GM19452 (cell line): ENCODE data around the gene CDC42EP1.
"Not testable (repeated sequence)": the region's sequence is repeated elsewhere in the genome, so short reads cannot be mapped to it uniquely, and the experiment has no call there.

Experiments used
- ATAC-seq: cut with Tn5 transposase; IDR thresholded peaks from one replicate; pipeline ENCODE4 v1.9.1; 2021; ENCODE audit not compliant: unreplicated experiment

CDC42EP1 gene

DNA sequence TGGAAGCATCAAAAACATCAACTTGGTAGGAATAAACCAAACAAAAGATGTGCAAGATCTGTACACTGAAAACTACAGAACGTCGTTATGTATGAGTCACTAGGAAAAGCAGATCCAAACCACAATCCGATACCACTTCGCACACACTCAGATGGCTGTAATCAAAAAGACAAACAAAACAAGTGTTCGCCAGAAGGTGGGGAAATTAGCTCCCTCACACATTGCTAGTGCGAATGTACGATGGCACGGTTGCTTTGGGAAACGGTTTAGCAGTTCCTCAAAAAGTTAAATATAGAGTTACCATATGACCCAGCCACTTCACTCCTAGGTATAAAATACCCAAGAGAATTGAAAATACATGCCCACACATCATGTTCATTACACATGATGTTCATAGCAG lies 26.3 kb upstream of the CDC42EP1 start:
- no peak for ATAC-seq

GRCh38 chr22:37534445-37534844 lies 25.8 kb upstream of the CDC42EP1 start:
- no peak for ATAC-seq

DNA sequence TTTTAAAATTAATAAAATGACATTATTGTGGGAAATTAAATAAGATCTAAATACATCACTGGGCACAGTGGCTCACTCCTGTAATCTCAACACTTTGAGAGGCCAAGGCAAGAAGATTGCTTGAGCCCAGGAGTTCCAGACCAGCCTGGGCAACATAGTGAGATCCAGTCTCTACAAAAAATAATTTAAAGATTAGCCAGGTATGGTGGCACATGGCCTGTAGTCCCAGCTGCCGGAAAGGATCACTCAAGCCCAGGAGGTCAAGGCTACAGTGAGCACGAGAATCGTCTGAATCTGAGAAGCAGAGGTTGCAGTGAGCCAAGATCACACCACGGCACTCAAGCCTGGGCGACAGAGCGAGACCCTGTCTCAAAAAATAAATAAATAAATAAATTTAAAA lies 25.1 kb upstream of the CDC42EP1 start:
- ATAC-seq = no peak

- peak; percentile 77 for ATAC-seq
Measured at GRCh38 chr22:37538590-37539357, 21.5 kb upstream of the CDC42EP1 start.

DNA sequence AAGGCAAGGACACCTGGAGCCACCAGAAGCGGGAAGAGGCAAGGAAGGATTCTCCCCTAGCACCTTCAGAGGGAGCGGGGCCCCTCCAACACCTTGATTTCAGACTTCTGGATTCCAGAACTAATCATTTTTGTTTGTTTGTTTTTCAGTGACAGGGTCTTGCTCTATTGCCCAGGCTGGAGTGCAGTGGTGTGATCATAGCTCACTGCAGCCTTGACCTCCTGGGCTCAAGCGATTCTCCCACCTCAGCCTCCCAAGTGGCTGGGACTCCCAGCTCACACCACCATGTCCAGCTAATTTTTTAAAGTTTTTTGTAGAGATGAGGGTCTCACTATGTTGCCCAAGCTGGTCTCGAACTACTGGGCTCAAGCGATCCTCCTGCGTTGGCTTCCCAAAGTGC lies 20.5 kb upstream of the CDC42EP1 start:
- ATAC-seq = not testable (repeated sequence)

GRCh38 chr22:37542416-37542815 lies 17.9 kb upstream of the CDC42EP1 start:
- ATAC-seq = not testable (repeated sequence)

DNA sequence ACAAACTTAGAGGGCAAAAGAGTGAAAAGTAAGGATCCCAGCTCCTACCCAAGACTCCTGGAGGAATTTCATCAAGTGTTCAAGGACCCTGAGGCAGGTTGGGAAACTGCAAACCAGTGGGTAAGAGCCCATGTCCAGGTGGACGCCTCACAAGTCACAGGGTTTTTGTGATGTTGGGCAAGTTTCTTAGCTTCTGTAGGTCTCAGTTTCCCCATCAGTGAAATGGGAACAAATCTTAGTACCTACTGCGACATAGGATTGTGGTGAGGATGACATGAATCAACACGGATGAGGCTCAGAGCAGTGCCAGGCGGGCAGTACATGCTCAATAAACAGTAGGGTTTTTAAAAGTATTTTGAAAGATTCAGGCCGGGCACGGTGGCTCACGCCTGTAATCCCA lies 17.3 kb upstream of the CDC42EP1 start:
- no peak for ATAC-seq

- ATAC-seq = no peak
Measured at GRCh38 chr22:37544955-37545702, 15.2 kb upstream of the CDC42EP1 start.

DNA sequence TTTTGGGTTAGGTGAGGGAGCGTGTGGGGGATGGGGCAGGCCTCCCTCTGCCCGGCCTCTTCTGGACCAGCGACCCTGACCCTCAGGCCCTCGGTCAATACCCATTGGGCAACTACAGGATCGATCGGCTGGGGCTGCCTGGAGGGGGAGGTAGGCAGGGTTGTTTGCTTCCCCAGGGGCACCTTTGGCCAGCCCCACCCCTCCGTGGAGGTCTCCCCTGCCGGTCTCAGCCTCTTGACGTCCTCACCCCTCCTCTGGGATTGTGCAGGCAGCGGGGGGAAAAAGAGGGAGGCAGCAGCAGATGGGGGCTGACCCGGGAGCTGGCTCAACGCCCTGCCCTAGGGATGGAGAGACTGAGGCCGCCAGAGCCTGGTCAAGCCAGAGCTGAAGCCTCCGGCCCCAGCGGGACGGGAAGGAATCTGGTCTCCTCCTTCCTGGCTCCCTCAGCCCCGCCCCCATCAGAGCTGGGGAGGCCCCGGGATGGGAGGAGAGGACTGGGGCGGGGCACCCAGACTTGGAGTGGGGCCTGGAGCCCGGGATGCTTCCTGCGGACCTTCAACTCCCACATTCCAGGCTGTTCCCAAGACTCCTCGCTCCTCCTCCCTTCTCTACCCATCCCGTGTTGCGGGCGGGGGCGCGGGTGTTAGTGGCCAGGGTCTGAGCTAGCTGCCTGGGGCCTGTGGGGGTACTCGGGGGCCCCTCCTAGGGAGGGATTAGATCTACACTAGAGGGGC lies 14.4 kb upstream of the CDC42EP1 start:
- ATAC-seq = no peak

- no peak for ATAC-seq
Measured at GRCh38 chr22:37546437-37547250, 13.6 kb upstream of the CDC42EP1 start.

GRCh38 chr22:37547251-37547741 lies 13.0 kb upstream of the CDC42EP1 start:
- ATAC-seq = no peak

GRCh38 chr22:37549704-37550059 lies 10.6 kb upstream of the CDC42EP1 start:
- no peak for ATAC-seq

GRCh38 chr22:37550921-37551320 lies 9.4 kb upstream of the CDC42EP1 start:
- ATAC-seq = not testable (repeated sequence)

DNA sequence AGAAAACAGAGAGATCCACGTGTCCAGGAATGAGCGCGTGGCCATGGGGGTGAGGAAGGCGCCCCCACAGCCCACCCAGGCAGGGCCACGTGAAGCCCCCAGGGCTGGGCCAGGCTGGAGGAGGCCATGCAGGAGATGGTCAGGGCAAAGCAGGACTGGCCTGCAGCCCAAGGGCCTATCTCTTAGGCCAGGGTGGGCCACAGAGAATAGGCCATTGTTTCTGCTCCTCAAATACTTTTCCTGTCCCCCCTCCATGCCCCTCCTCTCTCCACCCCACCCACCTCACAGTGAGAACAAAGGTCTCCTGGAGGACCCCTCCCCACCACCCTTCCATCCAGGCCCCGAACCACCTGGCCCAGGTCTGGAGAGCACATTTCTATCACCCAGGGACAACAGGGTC lies 8.3 kb upstream of the CDC42EP1 start:
- ATAC-seq = no peak

DNA sequence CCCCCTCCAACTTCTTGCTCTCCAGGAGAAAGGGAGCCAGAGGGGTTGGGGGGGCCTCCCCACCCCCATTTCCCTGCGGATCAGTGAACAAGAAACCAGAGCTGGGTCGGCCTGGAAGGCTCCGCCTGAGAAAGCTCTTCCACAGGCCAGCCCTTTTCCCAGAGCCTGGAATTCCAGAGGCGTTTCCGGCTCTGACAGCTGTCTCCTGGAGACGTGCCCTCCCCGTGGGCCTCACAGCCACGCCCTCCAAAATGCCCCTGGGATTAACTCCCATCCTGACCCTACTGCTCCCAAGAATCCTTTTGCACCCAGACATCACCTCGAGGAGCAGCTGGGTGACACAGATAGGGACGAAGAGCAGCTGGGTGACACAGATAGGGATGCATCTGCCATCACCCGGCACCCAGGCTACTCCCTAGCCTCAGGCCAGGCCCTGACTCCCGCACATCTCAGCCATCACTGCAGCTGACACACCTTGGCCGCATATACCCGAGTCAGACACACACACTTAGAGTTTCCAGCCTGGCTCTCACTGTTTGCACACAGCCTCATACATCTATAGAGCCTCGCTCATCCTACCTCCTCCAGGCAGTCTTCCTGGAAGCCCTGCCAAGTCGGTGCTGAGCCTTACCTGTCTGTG lies 7.6 kb upstream of the CDC42EP1 start:
- no peak for ATAC-seq

DNA sequence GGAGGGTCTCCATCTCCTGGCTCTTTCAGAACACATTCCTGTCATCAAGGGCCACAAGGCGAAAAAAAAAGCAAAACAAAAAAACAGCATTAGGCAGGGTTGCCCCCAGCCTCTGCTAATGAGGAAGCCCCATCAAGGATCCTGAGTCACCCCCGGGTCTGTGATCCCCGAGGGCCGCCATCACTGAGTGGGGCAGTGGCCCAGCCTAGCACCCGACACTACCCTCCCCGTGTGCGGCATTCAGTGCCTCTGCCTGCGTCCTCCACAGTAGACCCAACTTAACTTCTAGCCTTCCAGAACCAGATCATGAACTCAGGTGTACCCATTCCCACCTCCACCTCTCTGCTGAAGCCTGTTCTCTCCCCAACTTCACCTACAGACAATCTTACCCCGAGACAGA lies 6.6 kb upstream of the CDC42EP1 start:
- ATAC-seq = no peak

DNA sequence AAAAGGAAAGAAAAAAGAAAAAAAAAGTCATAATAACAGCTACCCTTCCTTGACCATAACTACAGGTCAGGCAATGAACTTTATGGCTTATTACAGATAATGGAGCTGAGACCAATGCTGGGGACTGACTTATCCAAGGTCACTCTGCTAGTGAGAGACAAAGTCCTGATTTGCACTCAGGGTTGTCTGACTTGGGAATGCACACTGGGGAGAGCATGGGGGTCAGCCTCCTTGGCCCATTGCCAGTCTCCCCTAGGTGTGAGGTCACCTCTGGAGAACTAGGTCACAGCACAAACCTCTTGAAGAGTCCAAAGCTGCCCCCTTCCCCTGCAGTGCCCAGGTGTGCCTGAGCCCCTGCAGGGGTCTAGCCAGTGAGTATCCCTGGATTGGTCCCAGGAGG lies 5.3 kb upstream of the CDC42EP1 start:
- no peak for ATAC-seq

DNA sequence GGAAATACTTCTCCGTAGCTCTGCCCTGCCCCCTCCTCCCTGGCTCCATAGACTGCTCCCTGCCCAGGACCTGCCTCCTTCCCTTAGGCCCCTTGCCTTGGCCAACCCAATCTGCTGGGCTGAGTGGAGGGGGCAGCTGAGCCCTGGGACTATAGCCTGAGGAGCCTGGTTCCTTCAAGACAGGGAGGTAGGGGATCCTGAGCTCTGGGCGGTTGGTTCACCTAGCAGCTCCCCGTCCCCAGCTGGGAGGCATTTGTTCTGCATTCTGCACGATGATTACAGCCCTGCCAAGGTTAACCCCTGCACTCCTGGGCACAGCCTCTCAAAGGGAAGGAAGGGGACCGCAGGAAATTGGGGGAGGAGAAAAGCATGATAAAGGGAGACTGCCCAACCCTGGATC lies 3.6 kb upstream of the CDC42EP1 start:
- no peak for ATAC-seq

DNA sequence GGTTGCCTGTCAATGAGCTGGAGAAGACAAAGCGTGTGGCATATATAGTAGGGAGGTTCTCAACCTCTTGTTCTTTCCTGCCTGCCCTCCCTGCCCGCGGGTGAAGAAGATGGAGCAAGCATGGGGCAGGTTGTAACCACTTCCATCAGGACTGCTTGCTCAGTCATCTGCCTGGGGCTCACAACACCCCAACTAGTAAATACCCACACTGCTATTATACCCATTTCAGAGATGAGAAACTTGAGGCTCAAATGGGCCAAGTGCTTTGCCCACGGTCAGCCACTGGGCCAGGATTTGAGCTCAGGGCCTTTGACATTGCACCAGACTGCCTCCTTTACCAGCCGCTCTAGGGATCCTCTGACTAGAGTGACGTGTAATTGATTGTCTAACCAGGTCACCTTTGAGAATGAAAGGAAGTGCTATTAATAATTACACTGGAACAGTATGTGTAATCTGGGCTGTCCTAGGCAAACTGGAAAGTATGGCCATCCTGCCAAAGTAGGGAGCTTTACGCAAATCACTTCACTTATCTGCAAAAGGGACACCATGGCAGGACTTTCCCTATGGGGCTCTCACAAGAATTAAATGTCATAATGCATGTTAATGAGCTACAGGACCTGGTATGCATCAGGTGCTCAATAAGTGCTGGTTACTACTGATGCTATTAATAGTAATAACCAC lies 2.8 kb upstream of the CDC42EP1 start:
- no peak for ATAC-seq

GRCh38 chr22:37558815-37559214 lies 1.5 kb upstream of the CDC42EP1 start:
- ATAC-seq = no peak
